ENCODE data around the gene DNAJB8. TPM values are rescaled to one million over a fixed set of nuclear protein-coding genes. Genes with fewer than 3 reads are reported as not detected.

Gene DNAJB8
- total and polyA plus RNA-seq, 7 donors, result not detected

- no peak overlapping the region for H3K27ac ChIP-seq
- H3K4me1 ChIP-seq, result no peaks in the 10 kb centered on the region
- no peak overlapping the region for H3K4me3 ChIP-seq
- intact Hi-C loops (cut with DNase I), result no loop called here
- 85 to 90% methylated on average over 6 of the region's 6 CpGs for WGBS, 2 donors
- no peaks in the 10 kb centered on the region for H3K36me3 ChIP-seq
- TF ChIP-seq EP300 (IDR thresholded peaks at IDR 0.05) (no peak), POLR2AphosphoS5 (IDR thresholded peaks at IDR 0.05) (no peak), POLR2A (IDR thresholded peaks at IDR 0.05) (no peak), CTCF (IDR thresholded peaks at IDR 0.05) (no peak)
- DNase-seq, result no peak
- peaks cover 0 to 16% (median 0%) of the 10 kb centered on the region in 3 donors for H3K27me3 ChIP-seq
- H3K9me3 ChIP-seq, result no peaks in the 10 kb centered on the region
Measured at GRCh38 chr3:128449111-128449638, 17.5 kb downstream of the DNAJB8 start.

DNA sequence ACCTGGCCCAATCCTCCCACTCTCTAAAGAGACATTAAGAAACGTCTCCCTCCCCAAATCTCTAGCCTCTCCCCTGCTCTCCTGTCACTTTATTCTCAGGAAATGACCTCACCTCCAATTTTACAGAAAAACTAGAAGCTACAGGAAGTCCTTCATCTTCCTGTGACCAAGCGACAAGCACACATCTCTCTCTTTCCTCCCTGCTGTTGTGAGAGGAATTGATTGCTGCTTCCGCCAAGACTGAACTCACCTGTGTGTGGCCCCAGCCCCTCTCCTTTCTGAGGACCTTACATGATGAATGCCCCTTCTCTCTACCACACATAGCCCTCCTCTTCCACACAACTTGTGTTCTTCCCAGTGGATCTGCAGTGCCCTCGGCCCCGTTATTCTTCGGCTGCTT, 18.2 kb downstream of the DNAJB8 start:
- Histone ChIP-seq H3K4me1 (no peaks in the 10 kb centered on the region), H3K9me3 (no peaks in the 10 kb centered on the region), H3K27me3 (peaks cover 0 to 9% (median 0%) of the 10 kb centered on the region in 3 donors), H3K4me3 (no peak overlapping the region), H3K27ac (no peak overlapping the region), H3K36me3 (no peaks in the 10 kb centered on the region)
- intact Hi-C loops (cut with DNase I), result no loop called here
- TF ChIP-seq POLR2A (IDR thresholded peaks at IDR 0.05), result no peak
- TF ChIP-seq EP300 (IDR thresholded peaks at IDR 0.05), result no peak
- TF ChIP-seq CTCF (IDR thresholded peaks at IDR 0.05), result no peak
- no peak for TF ChIP-seq POLR2AphosphoS5 (IDR thresholded peaks at IDR 0.05)
- WGBS, 2 donors, result 56 to 75% methylated on average over 6 of the region's 6 CpGs
- no peak for DNase-seq

DNA sequence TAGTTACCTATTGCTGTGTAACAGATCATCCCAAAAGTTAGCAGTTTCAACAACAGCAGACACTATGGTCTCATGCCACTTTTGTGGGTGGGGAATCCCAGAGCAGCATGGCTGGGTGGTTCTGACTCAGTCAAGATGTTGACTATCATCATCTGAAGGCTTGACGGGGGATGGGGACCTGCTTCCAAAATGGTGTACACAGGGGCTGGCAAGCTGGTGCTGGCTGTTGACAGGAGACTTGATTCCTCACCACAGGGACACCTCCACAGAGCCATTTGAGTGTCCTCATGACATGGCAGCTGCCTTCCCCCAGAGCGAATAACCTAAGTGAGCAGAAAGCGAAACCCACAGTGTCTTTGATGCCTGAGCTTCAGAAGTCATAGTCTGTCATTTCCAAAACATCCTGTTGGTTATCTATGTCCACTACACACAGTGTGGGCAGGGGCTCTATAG, 19.1 kb downstream of the DNAJB8 start:
- intact Hi-C loops (cut with DNase I), result no loop called here

DNA sequence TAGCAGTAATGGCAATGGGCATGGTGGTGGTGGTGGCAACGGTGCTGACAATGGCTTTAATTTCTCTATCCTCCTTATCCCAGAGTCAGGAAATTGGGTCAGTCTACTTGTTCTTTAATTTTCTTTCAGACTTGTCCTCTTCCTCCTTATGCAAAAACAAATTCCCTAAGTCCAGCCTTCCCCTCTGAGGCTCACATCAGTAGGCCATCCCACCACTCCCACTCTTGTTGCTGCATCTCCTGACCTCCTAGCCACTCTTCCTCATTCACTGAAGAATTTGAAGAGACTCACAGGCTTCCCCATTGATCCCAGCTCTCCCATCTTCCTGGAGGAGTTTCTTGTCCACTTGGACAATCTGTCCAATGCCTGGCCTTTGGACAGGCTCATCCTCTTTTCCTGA, 19.9 kb downstream of the DNAJB8 start:
- Histone ChIP-seq H3K4me1 (no peaks in the 10 kb centered on the region), H3K9me3 (no peaks in the 10 kb centered on the region), H3K4me3 (no peak overlapping the region), H3K27me3 (peaks cover 0 to 4% (median 0%) of the 10 kb centered on the region in 3 donors), H3K27ac (no peak overlapping the region), H3K36me3 (no peaks in the 10 kb centered on the region)
- 80 to 97% methylated on average over 1 of the region's 1 CpG for WGBS, 2 donors
- no peak for TF ChIP-seq POLR2A (IDR thresholded peaks at IDR 0.05)
- no peak for TF ChIP-seq POLR2AphosphoS5 (IDR thresholded peaks at IDR 0.05)
- TF ChIP-seq EP300 (IDR thresholded peaks at IDR 0.05), result no peak
- TF ChIP-seq CTCF (IDR thresholded peaks at IDR 0.05), result no peak
- intact Hi-C loops (cut with DNase I), result no loop called here
- DNase-seq, result no peak

More for the DNA sequence above, 19.1 kb downstream of the DNAJB8 start:
- no peak for DNase-seq
- TF ChIP-seq POLR2A (IDR thresholded peaks at IDR 0.05), result no peak
- TF ChIP-seq EP300 (IDR thresholded peaks at IDR 0.05), result no peak
- no peak for TF ChIP-seq CTCF (IDR thresholded peaks at IDR 0.05)
- no peak for TF ChIP-seq POLR2AphosphoS5 (IDR thresholded peaks at IDR 0.05)
- 86 to 93% methylated on average over 3 of the region's 3 CpGs for WGBS, 2 donors
- H3K9me3 ChIP-seq, result no peaks in the 10 kb centered on the region
- no peaks in the 10 kb centered on the region for H3K36me3 ChIP-seq
- no peaks in the 10 kb centered on the region for H3K4me1 ChIP-seq
- no peak overlapping the region for H3K27ac ChIP-seq
- peaks cover 0 to 4% (median 0%) of the 10 kb centered on the region in 3 donors for H3K27me3 ChIP-seq
- no peak overlapping the region for H3K4me3 ChIP-seq

- Histone ChIP-seq H3K27ac (no peak overlapping the region), H3K4me1 (no peaks in the 10 kb centered on the region), H3K4me3 (no peak overlapping the region), H3K27me3 (peaks cover 0 to 4% (median 0%) of the 10 kb centered on the region in 3 donors), H3K9me3 (no peaks in the 10 kb centered on the region), H3K36me3 (no peaks in the 10 kb centered on the region)
- intact Hi-C loops (cut with DNase I), result no loop called here
- TF ChIP-seq EP300 (IDR thresholded peaks at IDR 0.05) (no peak), POLR2AphosphoS5 (IDR thresholded peaks at IDR 0.05) (no peak), CTCF (IDR thresholded peaks at IDR 0.05) (no peak), POLR2A (IDR thresholded peaks at IDR 0.05) (no peak)
- WGBS, 2 donors, result 73 to 82% methylated on average over 1 of the region's 1 CpG
- no peak for DNase-seq
Measured at GRCh38 chr3:128445357-128445756, 21.3 kb downstream of the DNAJB8 start.
